ENCODE measurements around the gene FXYD2. TPM values are rescaled to one million over a fixed set of nuclear protein-coding genes. Genes with fewer than 3 reads are reported as not detected.
A peak's percentile ranks its signal among the peaks of the same experiment; 100 is the strongest.

FXYD2 gene
- total RNA-seq, 1 experiment from 2014 or later = 0.39 TPM

DNA sequence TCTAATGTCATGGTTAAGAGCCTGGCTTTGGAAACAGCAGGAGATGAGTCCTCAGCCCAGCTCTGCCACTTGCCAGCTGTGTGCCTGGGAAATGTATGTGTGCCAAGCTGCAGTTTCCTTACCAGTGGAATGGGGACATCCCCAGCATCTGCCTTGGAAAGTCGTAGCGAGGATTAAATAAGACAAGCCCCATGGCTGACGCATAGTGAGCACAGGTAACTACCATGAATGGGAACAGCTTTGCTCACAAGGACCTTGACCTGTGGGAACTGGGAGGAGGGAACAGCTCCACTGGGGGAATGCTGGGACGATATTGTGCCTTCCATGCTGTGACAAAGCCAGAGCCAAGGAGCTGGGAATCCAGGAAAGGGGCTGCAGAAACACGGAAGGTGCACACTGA lies 24.9 kb downstream of the FXYD2 start:
- ChIA-PET CTCF (interaction anchor here (0.6 to 1.2 kb wide), 2 partner anchors 18 to 373 kb away, joined by 3 to 4 read pairs; no protein-coding TSS in a partner anchor), POLR2A (no interaction called here)
- intact Hi-C loops (cut with micrococcal nuclease; ENCODE audit: unreplicated experiment) = no loop called here
- ATAC-seq = no peak
- DNase-seq (ENCODE audit: low read depth, low spot score) = no peak
- Histone ChIP-seq H3K36me3 (ENCODE audit: control insufficient read depth, insufficient read depth, low read length) (no peaks in the 10 kb centered on the region; the same call in 1 of the 2 replicates), H3K4me1 (ENCODE audit: control insufficient read depth, insufficient read depth, low read length) (peaks cover 10% of the 10 kb centered on the region), H3K27ac (ENCODE audit: low read length) (no peak overlapping the region), H3K4me3 (ENCODE audit: low read depth in 2 of 2, low read length in 2 of 2) (no peak overlapping the region), H3K9me3 (ENCODE audit: control insufficient read depth, insufficient read depth, low read depth, low read length) (no peaks in the 10 kb centered on the region), H3K27me3 (ENCODE audit: control insufficient read depth, insufficient read depth, low read length) (peaks cover 36% of the 10 kb centered on the region)
- in situ Hi-C loops (cut with HindIII; ENCODE audit: low pct_unique_long_range_greater_than_20kb, low sequenced_read_pairs) = loop anchor here (25.0 kb wide), 1 partner anchor 362 kb away; no protein-coding TSS in a partner anchor
- no TSS peak for BruUV-seq (replicated peaks)
- TF ChIP-seq, protein P1, sequence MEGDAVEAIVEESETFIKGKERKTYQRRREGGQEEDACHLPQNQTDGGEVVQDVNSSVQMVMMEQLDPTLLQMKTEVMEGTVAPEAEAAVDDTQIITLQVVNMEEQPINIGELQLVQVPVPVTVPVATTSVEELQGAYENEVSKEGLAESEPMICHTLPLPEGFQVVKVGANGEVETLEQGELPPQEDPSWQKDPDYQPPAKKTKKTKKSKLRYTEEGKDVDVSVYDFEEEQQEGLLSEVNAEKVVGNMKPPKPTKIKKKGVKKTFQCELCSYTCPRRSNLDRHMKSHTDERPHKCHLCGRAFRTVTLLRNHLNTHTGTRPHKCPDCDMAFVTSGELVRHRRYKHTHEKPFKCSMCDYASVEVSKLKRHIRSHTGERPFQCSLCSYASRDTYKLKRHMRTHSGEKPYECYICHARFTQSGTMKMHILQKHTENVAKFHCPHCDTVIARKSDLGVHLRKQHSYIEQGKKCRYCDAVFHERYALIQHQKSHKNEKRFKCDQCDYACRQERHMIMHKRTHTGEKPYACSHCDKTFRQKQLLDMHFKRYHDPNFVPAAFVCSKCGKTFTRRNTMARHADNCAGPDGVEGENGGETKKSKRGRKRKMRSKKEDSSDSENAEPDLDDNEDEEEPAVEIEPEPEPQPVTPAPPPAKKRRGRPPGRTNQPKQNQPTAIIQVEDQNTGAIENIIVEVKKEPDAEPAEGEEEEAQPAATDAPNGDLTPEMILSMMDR (IDR thresholded peaks at IDR 0.05) = no peak
- TF ChIP-seq TCF7L2 (IDR thresholded peaks at IDR 0.05; ENCODE audit: low read depth, low read length) = no peak
- no peak for TF ChIP-seq POLR2AphosphoS5 (IDR thresholded peaks at IDR 0.05; ENCODE audit: low read depth, low read length)
- TF ChIP-seq SIN3A (IDR thresholded peaks at IDR 0.05; ENCODE audit: borderline replicate concordance, insufficient read depth, low read depth, low read length) = no peak

DNA sequence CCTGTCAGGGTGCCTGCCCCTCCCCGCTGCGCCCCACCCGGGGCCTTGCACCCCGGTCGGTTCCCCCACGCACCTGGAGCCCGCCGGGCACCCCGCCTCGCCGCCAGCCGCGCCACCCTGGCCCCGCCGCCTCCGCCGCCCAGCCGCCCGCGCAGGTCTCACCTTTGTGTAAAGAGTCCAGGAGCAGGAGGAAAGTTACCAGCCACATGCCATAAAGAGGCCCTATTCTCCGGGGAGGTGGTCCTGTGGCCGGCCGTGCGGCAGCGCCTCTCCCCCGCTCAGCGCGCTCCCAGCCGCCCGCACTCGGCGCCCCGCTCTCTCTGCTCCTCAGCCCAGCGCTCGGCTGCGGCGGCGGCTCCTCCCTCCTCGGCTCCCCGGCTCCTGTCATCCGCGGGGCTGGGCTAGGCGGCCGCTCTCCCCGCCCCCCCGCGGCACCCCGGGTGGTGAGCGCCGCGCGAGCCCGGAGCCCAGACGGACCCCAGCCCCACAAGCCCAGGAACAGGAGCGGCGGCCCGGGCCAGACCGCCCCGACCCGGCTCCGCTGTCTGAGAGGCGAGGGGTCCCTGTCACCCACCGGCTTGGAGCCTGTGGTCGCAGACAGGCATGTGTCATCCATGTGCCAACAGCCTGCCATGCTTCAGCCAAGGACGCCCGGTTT lies 27.5 kb downstream of the FXYD2 start, which contains the start of gene DSCAML1:
DSCAML1 (minus strand) TSS at position 345 of the 658 bp plus-strand sequence; CDS start at position 208, 137 bp downstream.
- Histone ChIP-seq H3K27ac (ENCODE audit: low read length) (no peak within 1 kb of the TSS), H3K27me3 (ENCODE audit: control insufficient read depth, insufficient read depth, low read length) (peaks cover 39% of the 10 kb centered on the region), H3K36me3 (ENCODE audit: control insufficient read depth, insufficient read depth, low read length) (no peaks in the 10 kb centered on the region; the same call in 1 of the 2 replicates), H3K4me3 (ENCODE audit: low read depth in 2 of 2, low read length in 2 of 2) (peak within 1 kb of the TSS in 1 of 2 experiments; percentile 29; a peak in 3 of 4 replicates), H3K9me3 (ENCODE audit: control insufficient read depth, insufficient read depth, low read depth, low read length) (no peaks in the 10 kb centered on the region), H3K4me1 (ENCODE audit: control insufficient read depth, insufficient read depth, low read length) (peaks cover 10% of the 10 kb centered on the region)
- DNase-seq (ENCODE audit: low read depth, low spot score) (no peak), ATAC-seq (peak; percentile 79)
- POLR2A ChIA-PET = no interaction called here
- in situ Hi-C loops (cut with HindIII; ENCODE audit: low pct_unique_long_range_greater_than_20kb, low sequenced_read_pairs) = no loop called here
- no TSS peak for BruUV-seq (replicated peaks)
- CTCF ChIA-PET = no interaction called here
- no peak for TF ChIP-seq TCF7L2 (IDR thresholded peaks at IDR 0.05; ENCODE audit: low read depth, low read length)
- no peak for TF ChIP-seq SIN3A (IDR thresholded peaks at IDR 0.05; ENCODE audit: borderline replicate concordance, insufficient read depth, low read depth, low read length)
- TF ChIP-seq, protein P1 (IDR thresholded peaks at IDR 0.05) = no peak
- TF ChIP-seq POLR2AphosphoS5 (IDR thresholded peaks at IDR 0.05; ENCODE audit: low read depth, low read length) = no peak
- TF ChIP-seq, protein P2, sequence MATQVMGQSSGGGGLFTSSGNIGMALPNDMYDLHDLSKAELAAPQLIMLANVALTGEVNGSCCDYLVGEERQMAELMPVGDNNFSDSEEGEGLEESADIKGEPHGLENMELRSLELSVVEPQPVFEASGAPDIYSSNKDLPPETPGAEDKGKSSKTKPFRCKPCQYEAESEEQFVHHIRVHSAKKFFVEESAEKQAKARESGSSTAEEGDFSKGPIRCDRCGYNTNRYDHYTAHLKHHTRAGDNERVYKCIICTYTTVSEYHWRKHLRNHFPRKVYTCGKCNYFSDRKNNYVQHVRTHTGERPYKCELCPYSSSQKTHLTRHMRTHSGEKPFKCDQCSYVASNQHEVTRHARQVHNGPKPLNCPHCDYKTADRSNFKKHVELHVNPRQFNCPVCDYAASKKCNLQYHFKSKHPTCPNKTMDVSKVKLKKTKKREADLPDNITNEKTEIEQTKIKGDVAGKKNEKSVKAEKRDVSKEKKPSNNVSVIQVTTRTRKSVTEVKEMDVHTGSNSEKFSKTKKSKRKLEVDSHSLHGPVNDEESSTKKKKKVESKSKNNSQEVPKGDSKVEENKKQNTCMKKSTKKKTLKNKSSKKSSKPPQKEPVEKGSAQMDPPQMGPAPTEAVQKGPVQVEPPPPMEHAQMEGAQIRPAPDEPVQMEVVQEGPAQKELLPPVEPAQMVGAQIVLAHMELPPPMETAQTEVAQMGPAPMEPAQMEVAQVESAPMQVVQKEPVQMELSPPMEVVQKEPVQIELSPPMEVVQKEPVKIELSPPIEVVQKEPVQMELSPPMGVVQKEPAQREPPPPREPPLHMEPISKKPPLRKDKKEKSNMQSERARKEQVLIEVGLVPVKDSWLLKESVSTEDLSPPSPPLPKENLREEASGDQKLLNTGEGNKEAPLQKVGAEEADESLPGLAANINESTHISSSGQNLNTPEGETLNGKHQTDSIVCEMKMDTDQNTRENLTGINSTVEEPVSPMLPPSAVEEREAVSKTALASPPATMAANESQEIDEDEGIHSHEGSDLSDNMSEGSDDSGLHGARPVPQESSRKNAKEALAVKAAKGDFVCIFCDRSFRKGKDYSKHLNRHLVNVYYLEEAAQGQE (IDR thresholded peaks at IDR 0.05; ENCODE audit: insufficient read depth in 1 of 2, low read depth in 2 of 2, low read length in 1 of 2) = no peak
- intact Hi-C loops (cut with micrococcal nuclease; ENCODE audit: unreplicated experiment) = no loop called here
